IMR-90 (cell line): ENCODE results near the gene OR13A1.

ENCODE experiments used
- BHLHE40 ChIP-seq: fragments of 150-350 bp; IDR thresholded peaks from 2 replicates; pipeline ENCODE4 v1.6.1; 2016; ENCODE audit warnings: mild to moderate bottlenecking, low read depth, low read length
- CEBPB ChIP-seq: IDR thresholded peaks from 2 replicates; pipeline ENCODE4 v1.6.1; 2012; ENCODE audit warnings: low read depth, low read length, improper control_type of control experiment
- CHD1 ChIP-seq: IDR thresholded peaks from 2 replicates; pipeline ENCODE4 v1.6.1; 2012; ENCODE audit warnings: low read depth, low read length, improper control_type of control experiment
- FOS ChIP-seq: fragments of 150-350 bp; IDR thresholded peaks from 2 replicates; pipeline ENCODE4 v1.6.1; 2016; ENCODE audit warnings: low read depth, low read length
- MAFK ChIP-seq: IDR thresholded peaks from 2 replicates; pipeline ENCODE4 v1.6.1; 2012; ENCODE audit warnings: low read depth, low read length, improper control_type of control experiment
- MXI1 ChIP-seq: IDR thresholded peaks from 2 replicates; pipeline ENCODE4 v1.6.1; 2012; ENCODE audit warnings: low read depth, mild to moderate bottlenecking, low read length, moderate library complexity, borderline replicate concordance
- POLR2A ChIP-seq: IDR thresholded peaks from 2 replicates; pipeline ENCODE4 v1.6.1; 2012; ENCODE audit warnings: mild to moderate bottlenecking, low read depth, low read length
- RAD21 ChIP-seq: IDR thresholded peaks from 2 replicates; pipeline ENCODE4 v1.6.1; 2012; ENCODE audit warnings: low read length, improper control_type of control experiment
- RFX5 ChIP-seq: IDR thresholded peaks from 2 replicates; pipeline ENCODE4 v1.8.0; 2012; ENCODE audit warnings: low read depth, mild to moderate bottlenecking, low read length, moderate library complexity
- SMC3 ChIP-seq: fragments of 150-350 bp; IDR thresholded peaks from 2 replicates; pipeline ENCODE4 v1.6.1; 2016; ENCODE audit warnings: low read depth, mild to moderate bottlenecking, antibody characterized with exemption, low read length, moderate library complexity
- TF ChIP-seq, protein P1 (sequence below): conservative IDR thresholded peaks from 2 replicates; pipeline ENCODE4 v1.5.1; 2012; ENCODE audit warnings: mild to moderate bottlenecking, low read depth, low read length, improper control_type of control experiment
- TF ChIP-seq, protein P2 (sequence below): fragments of 150-350 bp; IDR thresholded peaks from 2 replicates; pipeline ENCODE4 v1.6.1; 2017; ENCODE audit warnings: mild to moderate bottlenecking, antibody characterized with exemption, low read length, low read depth
- TF ChIP-seq, protein P3 (sequence below): fragments of 150-350 bp; IDR thresholded peaks from 2 replicates; pipeline ENCODE4 v1.6.1; 2016; ENCODE audit warnings: low read depth, mild to moderate bottlenecking, low read length, moderate library complexity, borderline replicate concordance

DNA sequence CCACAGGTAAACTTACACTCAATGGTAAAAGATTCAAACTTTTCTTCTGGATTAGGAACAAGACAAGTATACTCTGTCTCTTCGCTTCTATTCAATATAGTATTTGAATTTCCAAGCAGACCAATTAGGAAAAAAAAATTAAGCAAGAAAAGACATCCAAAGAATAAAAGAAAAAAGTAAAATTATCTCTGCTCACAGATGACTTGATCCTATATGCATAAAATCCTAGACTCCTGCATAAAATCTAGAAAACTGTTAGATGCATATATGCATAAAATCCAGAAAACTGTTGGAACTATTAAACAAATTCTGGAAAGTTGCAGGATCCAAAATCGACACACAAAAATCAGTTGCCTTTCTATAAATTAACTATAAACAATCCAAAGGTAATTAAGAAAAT, at the start of gene OR13A1:
- TF ChIP-seq RAD21 (no peak), MAFK (no peak), FOS (no peak), MXI1 (no peak), RFX5 (no peak), CEBPB (no peak), CHD1 (no peak), POLR2A (no peak), SMC3 (no peak), BHLHE40 (no peak)
- TF ChIP-seq, protein P1, sequence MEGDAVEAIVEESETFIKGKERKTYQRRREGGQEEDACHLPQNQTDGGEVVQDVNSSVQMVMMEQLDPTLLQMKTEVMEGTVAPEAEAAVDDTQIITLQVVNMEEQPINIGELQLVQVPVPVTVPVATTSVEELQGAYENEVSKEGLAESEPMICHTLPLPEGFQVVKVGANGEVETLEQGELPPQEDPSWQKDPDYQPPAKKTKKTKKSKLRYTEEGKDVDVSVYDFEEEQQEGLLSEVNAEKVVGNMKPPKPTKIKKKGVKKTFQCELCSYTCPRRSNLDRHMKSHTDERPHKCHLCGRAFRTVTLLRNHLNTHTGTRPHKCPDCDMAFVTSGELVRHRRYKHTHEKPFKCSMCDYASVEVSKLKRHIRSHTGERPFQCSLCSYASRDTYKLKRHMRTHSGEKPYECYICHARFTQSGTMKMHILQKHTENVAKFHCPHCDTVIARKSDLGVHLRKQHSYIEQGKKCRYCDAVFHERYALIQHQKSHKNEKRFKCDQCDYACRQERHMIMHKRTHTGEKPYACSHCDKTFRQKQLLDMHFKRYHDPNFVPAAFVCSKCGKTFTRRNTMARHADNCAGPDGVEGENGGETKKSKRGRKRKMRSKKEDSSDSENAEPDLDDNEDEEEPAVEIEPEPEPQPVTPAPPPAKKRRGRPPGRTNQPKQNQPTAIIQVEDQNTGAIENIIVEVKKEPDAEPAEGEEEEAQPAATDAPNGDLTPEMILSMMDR: no peak
- TF ChIP-seq, protein P2, sequence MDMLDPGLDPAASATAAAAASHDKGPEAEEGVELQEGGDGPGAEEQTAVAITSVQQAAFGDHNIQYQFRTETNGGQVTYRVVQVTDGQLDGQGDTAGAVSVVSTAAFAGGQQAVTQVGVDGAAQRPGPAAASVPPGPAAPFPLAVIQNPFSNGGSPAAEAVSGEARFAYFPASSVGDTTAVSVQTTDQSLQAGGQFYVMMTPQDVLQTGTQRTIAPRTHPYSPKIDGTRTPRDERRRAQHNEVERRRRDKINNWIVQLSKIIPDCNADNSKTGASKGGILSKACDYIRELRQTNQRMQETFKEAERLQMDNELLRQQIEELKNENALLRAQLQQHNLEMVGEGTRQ: no peak
- TF ChIP-seq, protein P3, sequence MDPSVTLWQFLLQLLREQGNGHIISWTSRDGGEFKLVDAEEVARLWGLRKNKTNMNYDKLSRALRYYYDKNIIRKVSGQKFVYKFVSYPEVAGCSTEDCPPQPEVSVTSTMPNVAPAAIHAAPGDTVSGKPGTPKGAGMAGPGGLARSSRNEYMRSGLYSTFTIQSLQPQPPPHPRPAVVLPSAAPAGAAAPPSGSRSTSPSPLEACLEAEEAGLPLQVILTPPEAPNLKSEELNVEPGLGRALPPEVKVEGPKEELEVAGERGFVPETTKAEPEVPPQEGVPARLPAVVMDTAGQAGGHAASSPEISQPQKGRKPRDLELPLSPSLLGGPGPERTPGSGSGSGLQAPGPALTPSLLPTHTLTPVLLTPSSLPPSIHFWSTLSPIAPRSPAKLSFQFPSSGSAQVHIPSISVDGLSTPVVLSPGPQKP: no peak
